UCSD-AML1 (cell line): ENCODE measurements around the gene RAB40A.
"Not testable (repeated sequence)": the region's sequence is repeated elsewhere in the genome, so short reads cannot be mapped to it uniquely, and the experiment has no call there.

Experiments
- DNase-seq: peaks from one replicate; lab custom pipeline; 2025; ENCODE audit not compliant: unreplicated experiment; lab: John Stamatoyannopoulos, UW

Gene RAB40A

DNA sequence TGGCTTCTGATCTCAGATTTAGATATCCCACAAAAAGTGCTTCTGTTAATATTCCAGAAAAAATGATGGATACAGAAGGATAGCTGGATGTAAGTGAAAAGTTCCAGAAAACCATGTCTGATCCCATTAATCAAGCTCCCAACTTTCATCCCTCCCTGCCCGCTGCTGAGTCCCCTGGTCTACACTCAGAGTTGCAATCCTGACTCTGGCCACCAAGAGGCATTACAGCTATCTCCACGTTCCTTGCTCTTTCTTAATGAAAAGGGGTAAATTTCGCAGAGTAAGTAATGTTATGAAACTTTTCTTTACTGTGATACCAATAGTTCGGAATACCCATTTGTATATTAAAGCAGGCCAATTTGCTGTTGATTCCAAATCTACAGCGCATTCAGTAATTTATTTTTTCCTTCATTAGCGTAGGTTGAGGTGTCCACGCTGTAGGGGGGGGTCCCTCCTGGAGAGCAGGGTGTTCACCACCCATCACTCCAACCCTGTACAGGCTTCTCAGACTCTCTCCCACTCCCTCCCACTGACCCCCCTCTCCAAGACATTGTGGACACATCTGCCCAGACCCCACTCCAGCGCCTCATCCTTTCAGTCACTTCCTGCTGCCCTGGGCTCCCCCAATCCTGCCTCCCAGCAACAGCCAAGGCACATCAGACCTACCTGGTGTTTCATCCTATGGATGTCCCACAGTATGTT is 55.1 kb downstream of the RAB40A start:
- peak; percentile 22 for DNase-seq

DNA sequence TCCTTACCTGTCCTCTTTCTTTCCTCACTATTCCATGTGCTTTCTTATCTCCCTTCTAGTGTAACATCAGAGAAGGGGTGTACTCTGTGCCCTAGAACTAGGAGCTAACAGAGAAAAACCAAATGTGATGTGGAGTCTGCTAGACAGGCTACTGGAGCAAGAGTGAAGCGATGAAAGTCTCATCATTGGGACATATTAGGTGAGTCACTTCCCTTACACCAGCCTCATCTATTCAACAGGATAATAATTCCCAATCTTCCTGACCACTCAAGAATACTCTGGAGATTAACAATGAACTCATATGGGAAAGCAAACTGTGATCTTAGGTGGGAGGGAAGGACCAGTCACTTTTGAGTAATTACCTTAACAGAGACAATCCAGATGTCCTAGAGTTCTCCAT is 58.1 kb downstream of the RAB40A start:
- DNase-seq: no peak

DNA sequence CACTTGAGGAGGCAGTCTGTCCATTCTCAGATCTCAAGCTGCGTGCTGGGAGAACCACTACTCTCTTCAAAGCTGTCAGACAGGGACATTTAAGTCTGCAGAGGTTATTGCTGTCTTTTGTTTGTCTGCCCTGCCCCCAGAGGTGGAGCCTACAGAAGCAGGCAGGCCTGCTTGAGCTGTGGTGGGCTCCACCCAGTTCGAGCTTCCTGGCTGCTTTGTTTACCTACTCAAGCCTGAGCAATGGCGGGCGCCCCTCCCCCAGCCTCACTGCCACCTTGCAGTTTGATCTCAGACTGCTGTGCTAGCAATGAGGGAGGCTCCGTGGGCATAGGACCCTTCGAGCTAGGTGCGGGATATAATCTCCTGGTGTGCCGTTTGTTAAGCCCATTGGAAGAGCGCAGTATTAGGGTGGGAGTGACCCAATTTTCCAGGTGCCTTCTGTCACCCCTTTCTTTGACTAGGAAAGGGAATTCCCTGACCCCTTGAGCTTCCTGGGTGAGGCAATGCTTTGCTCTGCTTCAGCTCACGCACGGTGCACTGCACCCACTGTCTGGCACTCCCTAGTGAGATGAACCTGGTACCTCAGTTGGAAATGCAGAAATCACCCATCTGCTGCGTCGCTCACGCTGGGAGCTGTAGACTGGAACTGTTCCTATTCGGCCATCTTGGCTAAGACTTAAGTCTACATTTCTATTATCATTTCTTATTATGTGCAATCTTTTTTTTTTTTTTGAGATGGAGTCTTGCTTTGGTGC is 59.1 kb downstream of the RAB40A start:
- not testable (repeated sequence) for DNase-seq

DNA sequence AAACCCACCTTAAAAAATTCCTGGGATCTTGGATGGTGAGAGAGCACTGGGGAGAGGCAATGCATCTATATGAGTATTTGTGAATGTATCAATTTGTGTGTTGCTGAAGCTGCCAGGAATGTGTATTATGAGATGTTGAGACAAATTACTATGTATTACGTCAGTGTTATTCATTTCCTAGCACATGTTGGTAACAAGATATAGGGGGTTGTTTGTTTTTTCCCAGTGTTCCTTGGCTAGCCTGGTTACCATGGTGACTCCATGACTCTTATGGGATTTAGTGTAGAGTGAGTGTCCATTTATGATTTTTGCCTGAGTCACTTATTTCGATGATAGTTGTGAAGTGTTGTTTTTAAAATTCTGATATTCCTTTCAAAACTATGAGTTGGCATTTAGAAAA is 65.6 kb downstream of the RAB40A start:
- DNase-seq: no peak
